WTC11 (cell line): ENCODE data around the gene SRGAP1. TPM values are rescaled to one million over a fixed set of nuclear protein-coding genes. Genes with fewer than 3 reads are reported as not detected.
A peak's percentile ranks its signal among the peaks of the same experiment; 100 is the strongest.

Experiments
- ATAC-seq: fragments of 200-7000 bp; cut with Tn5 transposase; 2 replicates; pipeline ENCODE4 v1.10.0; 2021; ENCODE audit warnings: mild to moderate bottlenecking, moderate library complexity
- CTCF ChIA-PET: fragments of 300-600 bp; sonication (Branson Sonifier 250); formaldehyde crosslinking; loops from one replicate; lab custom pipeline; 2021; ENCODE audit warnings: antibody characterized with exemption; lab: Charles Lee
- POLR2A ChIA-PET: fragments of 350-600 bp; sonication (Branson Sonifier 250); formaldehyde crosslinking; loops from one replicate; lab custom pipeline; 2021; ENCODE audit warnings: antibody characterized with exemption; lab: Charles Lee
- DNase-seq: peaks from one replicate; pipeline ENCODE4 v3.0.0; 2021; ENCODE audit warnings: low spot score
- H3K27ac Mint-ChIP-seq: 2 replicates; pipeline ENCODE4 v1.8.0; 2021; ENCODE audit warnings: mixed read lengths
- H3K27me3 Mint-ChIP-seq: 2 replicates; pipeline ENCODE4 v1.8.0; 2021; ENCODE audit warnings: low read depth, mild to moderate bottlenecking, moderate library complexity, mixed read lengths
- H3K36me3 Mint-ChIP-seq: 2 replicates; pipeline ENCODE4 v1.8.0; 2021; ENCODE audit warnings: mixed read lengths
- H3K4me1 Mint-ChIP-seq: 2 replicates; pipeline ENCODE4 v1.8.0; 2022; ENCODE audit warnings: mixed read lengths
- H3K4me3 Mint-ChIP-seq: 2 replicates; pipeline ENCODE4 v1.8.0; 2021; ENCODE audit warnings: mild to moderate bottlenecking, moderate library complexity, mixed read lengths
- H3K9me3 Mint-ChIP-seq: 2 replicates; pipeline ENCODE4 v1.8.0; 2021; ENCODE audit warnings: mixed read lengths
- AFF4 ChIP-seq: sonication (generic); formaldehyde crosslinking; IDR thresholded peaks from 2 replicates; pipeline ENCODE4 v1.8.1; 2023; ENCODE audit warnings: mild to moderate bottlenecking, missing genetic modification reagents, borderline replicate concordance
- ARID4B ChIP-seq: sonication (generic); formaldehyde crosslinking; IDR thresholded peaks from 2 replicates; pipeline ENCODE4 v1.8.0; 2023; ENCODE audit warnings: missing genetic modification reagents, mild to moderate bottlenecking, borderline replicate concordance
- ATF2 ChIP-seq: sonication (generic); formaldehyde crosslinking; IDR thresholded peaks from 2 replicates; pipeline ENCODE4 v1.8.1; 2022; ENCODE audit warnings: low read depth, missing genetic modification reagents, borderline replicate concordance
- ATF3 ChIP-seq: sonication (generic); formaldehyde crosslinking; conservative IDR thresholded peaks from 2 replicates; pipeline ENCODE4 v1.8.1; 2022; ENCODE audit warnings: mild to moderate bottlenecking, missing genetic modification reagents
- ATF6 ChIP-seq: sonication (generic); formaldehyde crosslinking; IDR thresholded peaks from 2 replicates; pipeline ENCODE4 v1.8.1; 2023; ENCODE audit warnings: mild to moderate bottlenecking, missing genetic modification reagents
- CBFB ChIP-seq: sonication (generic); formaldehyde crosslinking; IDR thresholded peaks from 2 replicates; pipeline ENCODE4 v1.8.1; 2022; ENCODE audit warnings: mild to moderate bottlenecking, low read depth, missing genetic modification reagents
- FOXJ3 ChIP-seq: sonication (generic); formaldehyde crosslinking; IDR thresholded peaks from 2 replicates; pipeline ENCODE4 v1.9.0; 2021; ENCODE audit warnings: missing genetic modification reagents, mild to moderate bottlenecking, borderline replicate concordance
- FOXK1 ChIP-seq: sonication (generic); formaldehyde crosslinking; IDR thresholded peaks from 2 replicates; pipeline ENCODE4 v1.8.0; 2022; ENCODE audit warnings: mild to moderate bottlenecking, moderate library complexity, missing genetic modification reagents
- IRF1 ChIP-seq: sonication (generic); formaldehyde crosslinking; IDR thresholded peaks from 2 replicates; pipeline ENCODE4 v1.8.0; 2023; ENCODE audit warnings: missing genetic modification reagents
- MAX ChIP-seq: sonication (generic); formaldehyde crosslinking; IDR thresholded peaks from 2 replicates; pipeline ENCODE4 v1.8.0; 2022; ENCODE audit warnings: mild to moderate bottlenecking, missing genetic modification reagents
- NFE2L1 ChIP-seq: sonication (generic); formaldehyde crosslinking; IDR thresholded peaks from 2 replicates; pipeline ENCODE4 v1.8.1; 2023; ENCODE audit warnings: missing genetic modification reagents
- NR1H2 ChIP-seq: sonication (generic); formaldehyde crosslinking; IDR thresholded peaks from 2 replicates; pipeline ENCODE4 v1.9.0; 2021; ENCODE audit warnings: mild to moderate bottlenecking, moderate library complexity, missing genetic modification reagents
- TCF7 ChIP-seq: sonication (generic); formaldehyde crosslinking; IDR thresholded peaks from 2 replicates; pipeline ENCODE4 v1.8.0; 2022; ENCODE audit warnings: mild to moderate bottlenecking, low read depth, missing genetic modification reagents, moderate library complexity
- TEAD4 ChIP-seq: sonication (generic); formaldehyde crosslinking; IDR thresholded peaks from 2 replicates; pipeline ENCODE4 v1.8.0; 2022; ENCODE audit warnings: mild to moderate bottlenecking, missing genetic modification reagents
- ZNF121 ChIP-seq: sonication (generic); formaldehyde crosslinking; IDR thresholded peaks from 2 replicates; pipeline ENCODE4 v1.8.0; 2023; ENCODE audit warnings: missing genetic modification reagents
- ZNF219 ChIP-seq: sonication (generic); formaldehyde crosslinking; IDR thresholded peaks from 2 replicates; pipeline ENCODE4 v1.8.0; 2023; ENCODE audit warnings: missing genetic modification reagents, mild to moderate bottlenecking, borderline replicate concordance
- ZNF232 ChIP-seq: sonication (generic); formaldehyde crosslinking; IDR thresholded peaks from 2 replicates; pipeline ENCODE4 v1.8.0; 2022; ENCODE audit warnings: mild to moderate bottlenecking, missing genetic modification reagents
- ZSCAN18 ChIP-seq: fragments of 250-450 bp; sonication (Bioruptor Pico); IDR thresholded peaks from 2 replicates; pipeline ENCODE4 v2.1.2; 2022; ENCODE audit warnings: mild to moderate bottlenecking, moderate library complexity
- total RNA-seq: library from RNA; stranded (reverse); gene quantifications from 3 replicates; pipeline ENCODE4 v1.2.3, GENCODE V29; 2021

The SRGAP1 gene
- total RNA-seq, 1 experiment from 2014 or later, result 10.3 TPM

GRCh38 chr12:63864454-63864706, 19.9 kb downstream of the SRGAP1 start (continued):
- no peak for TF ChIP-seq ATF6
- no peak for TF ChIP-seq FOXJ3 (CRISPR knock-in tag)
- no peak for TF ChIP-seq TCF7 (CRISPR knock-in tag)
- TF ChIP-seq, all 79 proteins: peak for 0

- Mint-ChIP-seq H3K9me3 (no peaks in the 10 kb centered on the region), H3K4me1 (peaks cover 70% of the 10 kb centered on the region), H3K4me3 (peak overlapping the region; percentile 53), H3K27ac (peak overlapping the region; percentile 94), H3K27me3 (no peaks in the 10 kb centered on the region), H3K36me3 (no peaks in the 10 kb centered on the region)
- peak; percentile 36 for ATAC-seq
- DNase-seq, result no peak
- ChIA-PET CTCF (interaction anchor here (1.6 kb wide), 1 partner anchor 21 kb away, joined by 5 read pairs; the partner anchor contains the start of gene SRGAP1), POLR2A (no interaction called here)
- TF ChIP-seq ATF2 (CRISPR knock-in tag), result no peak
- TF ChIP-seq AFF4 (CRISPR knock-in tag), result no peak
- no peak for TF ChIP-seq IRF1 (CRISPR knock-in tag)
- TF ChIP-seq MAX (CRISPR knock-in tag), result no peak
- TF ChIP-seq ZNF121, result no peak
- no peak for TF ChIP-seq NR1H2 (CRISPR knock-in tag)
- TF ChIP-seq ZNF219 (CRISPR knock-in tag), result no peak
- TF ChIP-seq FOXJ3 (CRISPR knock-in tag), result no peak
- TF ChIP-seq CBFB (CRISPR knock-in tag), result no peak
- TF ChIP-seq ATF3 (CRISPR knock-in tag), result no peak
- TF ChIP-seq TEAD4 (CRISPR knock-in tag), result no peak
- TF ChIP-seq ZNF232 (CRISPR knock-in tag), result no peak
- TF ChIP-seq NFE2L1 (CRISPR knock-in tag), result no peak
- no peak for TF ChIP-seq ARID4B
- TF ChIP-seq ZSCAN18 (CRISPR knock-in tag), result no peak
- no peak for TF ChIP-seq FOXK1 (CRISPR knock-in tag)
These were observed 20.9 kb downstream of the SRGAP1 start for GRCh38 chr12:63865448-63865847.
